ENCODE measurements around the gene ASAP2.

Gene ASAP2

DNA sequence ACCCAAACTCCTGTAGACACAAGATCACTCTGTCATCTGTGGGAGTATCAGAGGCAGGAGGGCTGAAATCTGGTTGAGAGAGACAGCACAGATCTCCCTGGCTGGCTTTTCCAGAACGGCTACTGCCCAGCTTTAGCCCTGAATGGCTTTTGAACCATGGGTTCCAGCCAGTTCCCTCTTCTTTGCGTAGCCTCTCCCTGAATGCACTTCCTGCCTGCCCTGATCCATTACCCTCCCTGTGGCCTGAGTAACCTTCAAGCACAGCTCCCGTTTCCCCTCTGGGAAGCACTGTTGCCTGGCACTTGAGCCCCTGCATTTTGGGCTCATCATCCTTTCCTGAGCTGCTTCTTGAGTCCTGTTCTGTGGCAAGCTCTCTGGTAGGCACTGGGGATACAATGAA lies 68.8 kb downstream of the ASAP2 start:
- Mint-ChIP-seq H3K4me3 (no peak overlapping the region), H3K27me3 (peaks cover 3% of the 10 kb centered on the region), H3K4me1 (ENCODE audit: low read depth) (no peaks in the 10 kb centered on the region), H3K27ac (no peak overlapping the region), H3K36me3 (ENCODE audit: low read depth) (no peaks in the 10 kb centered on the region), H3K9me3 (no peaks in the 10 kb centered on the region)

DNA sequence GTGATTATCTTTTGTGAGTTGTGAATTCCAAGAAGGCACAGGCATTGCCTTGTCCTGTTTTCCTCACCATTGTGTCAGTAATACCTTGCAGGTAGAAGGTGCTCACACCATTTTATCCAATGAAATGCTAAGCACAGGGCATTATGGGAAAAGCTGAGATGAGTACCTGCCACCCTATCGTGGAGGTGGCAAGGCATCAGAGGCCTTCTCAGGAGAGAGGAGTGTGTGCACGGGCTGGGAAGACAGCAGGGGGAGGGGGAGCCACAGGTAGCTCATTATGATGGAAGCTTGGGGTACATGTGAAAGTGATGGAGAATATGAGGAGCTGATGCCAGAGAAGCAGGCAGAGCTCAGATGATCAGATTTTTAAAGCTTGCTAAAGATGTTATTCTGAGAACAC lies 69.5 kb downstream of the ASAP2 start:
- Mint-ChIP-seq H3K36me3 (ENCODE audit: low read depth) (no peaks in the 10 kb centered on the region), H3K27ac (no peak overlapping the region), H3K4me3 (no peak overlapping the region), H3K27me3 (peaks cover 3% of the 10 kb centered on the region), H3K4me1 (ENCODE audit: low read depth) (no peaks in the 10 kb centered on the region), H3K9me3 (no peaks in the 10 kb centered on the region)

DNA sequence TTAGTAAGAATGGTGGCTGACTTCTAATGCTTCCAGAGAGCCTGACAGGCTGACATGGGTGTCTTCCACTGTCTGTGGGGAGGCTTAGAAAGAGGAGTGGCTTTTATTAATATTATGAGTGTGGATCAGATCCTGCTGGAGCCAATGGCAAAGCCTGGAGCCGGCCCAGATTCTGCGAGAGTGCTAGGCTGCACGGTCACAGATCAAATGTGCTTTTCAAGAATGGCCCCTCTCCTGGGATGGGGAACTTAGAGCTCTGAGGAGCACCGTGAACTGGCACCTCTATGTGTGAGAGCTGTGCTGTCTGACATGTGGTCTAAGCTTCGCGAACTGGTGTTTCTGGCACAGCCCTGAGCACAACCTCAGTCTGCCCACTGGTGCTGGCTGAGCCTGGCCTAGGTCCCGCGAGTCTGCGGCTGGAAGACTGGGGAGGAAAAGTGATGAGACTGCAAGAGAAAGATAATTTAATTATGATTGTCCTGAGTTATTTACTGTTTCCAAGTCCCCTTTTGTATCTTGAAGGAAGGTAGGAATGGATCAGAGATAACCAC lies 70.4 kb downstream of the ASAP2 start:
- Mint-ChIP-seq H3K36me3 (ENCODE audit: low read depth) (no peaks in the 10 kb centered on the region), H3K9me3 (no peaks in the 10 kb centered on the region), H3K4me1 (ENCODE audit: low read depth) (no peaks in the 10 kb centered on the region), H3K4me3 (no peak overlapping the region), H3K27me3 (peaks cover 3% of the 10 kb centered on the region), H3K27ac (no peak overlapping the region)

- Mint-ChIP-seq H3K27me3 (peaks cover 3% of the 10 kb centered on the region), H3K4me3 (no peak overlapping the region), H3K9me3 (no peaks in the 10 kb centered on the region), H3K4me1 (ENCODE audit: low read depth) (no peaks in the 10 kb centered on the region), H3K36me3 (ENCODE audit: low read depth) (no peaks in the 10 kb centered on the region), H3K27ac (no peak overlapping the region)
Measured at GRCh38 chr2:9278439-9278838, 71.8 kb downstream of the ASAP2 start.

DNA sequence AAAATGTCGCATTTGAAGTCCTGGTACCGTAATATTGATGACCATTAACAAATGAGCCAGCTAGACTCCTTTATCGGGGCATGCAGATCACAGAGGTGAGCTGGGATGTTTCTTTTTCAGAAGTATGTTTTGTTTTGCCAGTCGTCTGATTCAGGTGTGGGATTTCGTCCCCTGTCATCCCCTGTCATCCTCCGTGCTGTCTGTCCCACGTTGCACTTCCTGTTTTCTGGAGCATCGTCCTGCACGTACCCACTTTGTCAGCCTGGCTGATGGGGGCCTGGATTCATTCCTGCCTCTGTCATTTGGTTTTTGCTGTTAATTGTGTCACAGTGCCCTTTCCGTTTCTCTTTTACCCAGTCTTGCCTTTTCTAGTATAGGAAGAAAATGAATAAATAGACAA lies 72.8 kb downstream of the ASAP2 start:
- Mint-ChIP-seq H3K4me1 (ENCODE audit: low read depth) (no peaks in the 10 kb centered on the region), H3K4me3 (no peak overlapping the region), H3K36me3 (ENCODE audit: low read depth) (no peaks in the 10 kb centered on the region), H3K27me3 (peaks cover 3% of the 10 kb centered on the region), H3K9me3 (no peaks in the 10 kb centered on the region), H3K27ac (no peak overlapping the region)

DNA sequence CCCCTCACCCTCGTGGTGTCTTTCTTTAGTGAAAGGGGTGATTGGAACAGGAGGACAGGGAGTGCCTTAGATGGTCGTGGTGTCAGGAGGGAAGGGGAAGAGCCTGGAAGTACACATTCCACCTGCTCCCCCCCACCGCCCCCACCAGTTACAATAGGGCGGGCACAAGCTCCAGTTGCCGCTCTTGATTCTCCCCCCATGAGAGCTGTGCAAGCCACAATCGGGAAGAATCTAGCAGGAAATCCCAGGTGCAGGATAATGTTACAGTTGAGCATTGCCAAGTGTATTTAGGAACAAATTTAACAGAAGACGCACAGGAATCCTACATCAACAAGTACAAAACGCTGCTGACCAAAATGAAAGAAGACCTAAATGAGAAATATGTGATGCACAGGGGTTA lies 73.6 kb downstream of the ASAP2 start:
- H3K27me3 Mint-ChIP-seq = peaks cover 3% of the 10 kb centered on the region
- no peak overlapping the region for H3K27ac Mint-ChIP-seq
- H3K9me3 Mint-ChIP-seq = no peaks in the 10 kb centered on the region
- no peaks in the 10 kb centered on the region for H3K36me3 Mint-ChIP-seq (ENCODE audit: low read depth)
- H3K4me1 Mint-ChIP-seq (ENCODE audit: low read depth) = no peaks in the 10 kb centered on the region
- no peak overlapping the region for H3K4me3 Mint-ChIP-seq

- peaks cover 3% of the 10 kb centered on the region for H3K27me3 Mint-ChIP-seq
- no peaks in the 10 kb centered on the region for H3K36me3 Mint-ChIP-seq (ENCODE audit: low read depth)
- H3K27ac Mint-ChIP-seq = no peak overlapping the region
- H3K9me3 Mint-ChIP-seq = no peaks in the 10 kb centered on the region
- no peaks in the 10 kb centered on the region for H3K4me1 Mint-ChIP-seq (ENCODE audit: low read depth)
- no peak overlapping the region for H3K4me3 Mint-ChIP-seq
Measured at GRCh38 chr2:9281145-9281544, 74.5 kb downstream of the ASAP2 start.

DNA sequence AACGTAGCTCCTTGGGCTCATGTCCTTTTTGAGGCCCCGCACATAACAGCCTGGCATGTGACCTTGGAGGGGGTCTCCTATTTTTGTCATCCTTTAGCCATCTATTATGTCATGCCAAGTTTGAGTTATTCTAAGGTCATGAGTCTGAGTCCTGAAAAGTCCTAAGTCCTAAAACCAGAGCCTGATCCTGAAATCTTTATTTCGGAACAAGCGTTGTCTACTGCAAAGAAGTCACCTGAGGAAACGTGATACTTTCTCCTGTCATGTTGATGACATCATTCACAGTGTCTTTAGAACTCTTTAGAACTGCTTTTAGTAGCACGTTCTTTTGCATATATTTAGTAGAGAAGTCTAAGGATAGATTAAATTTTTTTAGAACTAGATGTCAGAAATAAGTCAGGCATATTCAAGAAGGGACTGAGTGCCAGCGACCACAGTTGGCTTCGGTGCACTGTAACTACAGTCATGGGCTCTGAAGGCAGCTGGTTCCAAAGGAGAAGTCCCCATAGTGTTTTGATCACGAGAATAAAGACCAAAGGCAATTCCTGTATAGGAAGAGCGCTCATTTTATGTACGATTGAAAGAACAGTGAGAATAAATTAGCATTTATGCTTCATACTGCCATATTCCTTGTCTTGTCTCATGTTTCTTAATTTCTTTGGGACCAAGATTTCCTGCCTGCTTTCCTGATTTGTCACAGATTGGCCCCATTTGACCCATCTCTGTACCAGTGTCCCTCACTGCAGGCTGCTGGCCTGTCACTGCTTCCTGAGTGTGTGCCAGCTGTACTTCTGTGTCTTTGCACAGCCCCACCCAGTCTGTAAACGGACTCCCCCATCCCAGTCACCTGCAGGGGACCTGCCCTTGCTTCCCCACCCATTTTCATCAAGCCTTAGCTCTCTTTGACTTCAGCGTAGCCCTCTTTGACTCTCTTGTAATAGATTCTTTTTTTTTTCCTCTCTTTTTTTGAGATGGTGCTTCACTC lies 75.8 kb downstream of the ASAP2 start:
- Mint-ChIP-seq H3K27me3 (peaks cover 5% of the 10 kb centered on the region), H3K36me3 (ENCODE audit: low read depth) (no peaks in the 10 kb centered on the region), H3K27ac (no peak overlapping the region), H3K9me3 (no peaks in the 10 kb centered on the region), H3K4me3 (no peak overlapping the region), H3K4me1 (ENCODE audit: low read depth) (no peaks in the 10 kb centered on the region)

- peaks cover 4% of the 10 kb centered on the region for H3K27me3 Mint-ChIP-seq
- no peaks in the 10 kb centered on the region for H3K4me1 Mint-ChIP-seq (ENCODE audit: low read depth)
- H3K27ac Mint-ChIP-seq = no peak overlapping the region
- H3K9me3 Mint-ChIP-seq = no peaks in the 10 kb centered on the region
- no peaks in the 10 kb centered on the region for H3K36me3 Mint-ChIP-seq (ENCODE audit: low read depth)
- H3K4me3 Mint-ChIP-seq = no peak overlapping the region
Measured at GRCh38 chr2:9284521-9285297, 78.1 kb downstream of the ASAP2 start.

DNA sequence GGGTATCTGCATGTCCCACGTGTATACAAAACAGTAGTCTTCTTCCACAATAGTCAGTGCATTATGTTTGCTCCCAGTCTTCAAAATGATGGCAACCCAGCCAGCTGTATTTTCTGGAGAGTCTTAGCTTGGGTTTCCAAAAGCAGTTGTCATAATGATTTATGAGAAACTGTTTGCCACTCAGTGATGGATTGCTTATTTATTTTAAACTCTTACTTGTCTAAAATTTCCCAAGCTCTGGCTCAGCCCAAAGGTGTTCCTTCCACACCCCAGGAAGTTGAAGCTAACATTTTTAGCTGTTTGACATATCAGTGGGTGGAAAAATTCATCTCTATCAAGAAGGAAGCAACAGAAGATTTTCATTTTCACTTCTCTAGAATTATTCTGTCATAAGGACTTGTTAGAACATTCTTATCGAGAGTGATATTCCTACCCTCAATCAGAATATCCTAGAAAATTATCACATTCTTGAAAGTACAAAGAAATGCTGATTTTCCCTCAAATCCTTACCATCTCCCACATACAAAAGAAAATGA lies 78.8 kb downstream of the ASAP2 start:
- Mint-ChIP-seq H3K4me1 (ENCODE audit: low read depth) (no peaks in the 10 kb centered on the region), H3K36me3 (ENCODE audit: low read depth) (no peaks in the 10 kb centered on the region), H3K27ac (no peak overlapping the region), H3K27me3 (peaks cover 4% of the 10 kb centered on the region), H3K4me3 (no peak overlapping the region), H3K9me3 (no peaks in the 10 kb centered on the region)

GRCh38 chr2:9285921-9286320 lies 79.3 kb downstream of the ASAP2 start:
- H3K27me3 Mint-ChIP-seq = peaks cover 5% of the 10 kb centered on the region
- H3K4me1 Mint-ChIP-seq (ENCODE audit: low read depth) = no peaks in the 10 kb centered on the region

GRCh38 chr2:9286554-9287399 lies 80.2 kb downstream of the ASAP2 start:
- Mint-ChIP-seq H3K4me1 (ENCODE audit: low read depth) (no peaks in the 10 kb centered on the region), H3K9me3 (no peaks in the 10 kb centered on the region), H3K27ac (no peak overlapping the region), H3K27me3 (peaks cover 10% of the 10 kb centered on the region), H3K4me3 (no peak overlapping the region), H3K36me3 (ENCODE audit: low read depth) (no peaks in the 10 kb centered on the region)

More at GRCh38 chr2:9285921-9286320, 79.3 kb downstream of the ASAP2 start:
- Mint-ChIP-seq H3K4me3 (no peak overlapping the region), H3K27ac (no peak overlapping the region), H3K9me3 (no peaks in the 10 kb centered on the region), H3K36me3 (ENCODE audit: low read depth) (no peaks in the 10 kb centered on the region)

DNA sequence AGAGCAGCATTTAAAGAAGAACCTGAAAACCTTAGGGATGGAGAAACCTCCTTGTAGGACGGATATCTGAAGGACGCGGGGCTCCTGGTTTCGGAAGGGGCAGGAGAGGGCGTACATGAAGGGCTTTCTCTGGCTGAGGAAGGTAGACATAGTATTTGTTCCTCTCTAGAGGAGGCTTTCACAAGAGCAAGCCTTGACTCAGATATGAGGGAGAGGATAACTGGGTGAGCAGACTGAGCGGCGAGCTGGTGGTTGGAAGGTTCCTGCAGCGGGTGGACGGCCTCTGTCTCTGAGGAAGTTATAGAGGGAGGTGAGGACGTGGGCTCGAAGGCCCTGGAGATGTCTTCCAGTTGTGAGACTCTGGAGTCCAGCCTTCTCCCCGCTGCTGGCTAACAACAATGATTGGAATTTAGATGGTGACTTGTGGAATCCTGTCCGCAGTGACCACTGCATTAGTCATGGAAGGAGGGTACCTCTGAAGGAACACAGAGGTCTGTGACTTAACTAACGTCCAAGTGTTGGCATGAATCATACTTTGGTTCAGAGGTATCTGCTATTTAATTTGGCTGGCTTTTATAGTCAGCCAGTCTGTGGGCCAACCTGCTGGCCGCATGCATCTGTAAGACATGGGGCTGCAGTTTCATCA lies 80.9 kb downstream of the ASAP2 start:
- no peaks in the 10 kb centered on the region for H3K4me1 Mint-ChIP-seq (ENCODE audit: low read depth)
- no peak overlapping the region for H3K27ac Mint-ChIP-seq
- H3K9me3 Mint-ChIP-seq = no peaks in the 10 kb centered on the region
- no peaks in the 10 kb centered on the region for H3K36me3 Mint-ChIP-seq (ENCODE audit: low read depth)
- peaks cover 10% of the 10 kb centered on the region for H3K27me3 Mint-ChIP-seq
- no peak overlapping the region for H3K4me3 Mint-ChIP-seq

- Mint-ChIP-seq H3K27me3 (peaks cover 10% of the 10 kb centered on the region), H3K4me3 (no peak overlapping the region), H3K4me1 (ENCODE audit: low read depth) (no peaks in the 10 kb centered on the region), H3K9me3 (no peaks in the 10 kb centered on the region), H3K36me3 (ENCODE audit: low read depth) (no peaks in the 10 kb centered on the region), H3K27ac (no peak overlapping the region)
Measured at GRCh38 chr2:9288233-9288632, 81.6 kb downstream of the ASAP2 start.
